Vagina (tissue), 2 donors: Measurements from ENCODE around the gene DDX23. TPM values are rescaled to one million over a fixed set of nuclear protein-coding genes. Genes with fewer than 3 reads are reported as not detected.
A peak's percentile ranks its signal among the peaks of the same experiment; 100 is the strongest.

ENCODE experiments used
- DNase-seq, 2 donors: peaks; one replicate each; pipeline ENCODE4 v3.0.0-alpha.2; 2017; ENCODE audit errors: extremely low spot score in 2 of 2
- H3K27ac ChIP-seq: fragments of 200-600 bp; sonication (generic); one replicate; pipeline ENCODE4 v1.5.1; 2019
- H3K27me3 ChIP-seq: fragments of 200-600 bp; sonication (generic); one replicate; pipeline ENCODE4 v1.5.1; 2019
- H3K36me3 ChIP-seq, 2 donors: fragments of 200-600 bp; sonication (generic); one replicate each; pipeline ENCODE4 v1.5.1; 2017 to 2019
- H3K4me1 ChIP-seq: fragments of 200-600 bp; sonication (generic); one replicate; pipeline ENCODE4 v1.5.1; 2019
- H3K4me3 ChIP-seq, 2 donors: fragments of 200-600 bp; sonication (generic); 1 replicate in 1 of 2; 2 replicates in 1 of 2; pipeline ENCODE4 v1.5.1; 2016 to 2019
- H3K9me3 ChIP-seq: fragments of 200-600 bp; sonication (generic); one replicate; pipeline ENCODE4 v1.5.1; 2019
- CTCF ChIP-seq, 3 experiments: fragments of 450-650 bp in 2 of 3; fragments of 200-600 bp in 1 of 3; sonication (generic) in 1 of 3; IDR thresholded peaks; one replicate each; pipeline ENCODE4 v1.5.1; 2017 to 2019; ENCODE audit warnings: antibody characterized with exemption in 3 of 3, mild to moderate bottlenecking in 2 of 3, moderate library complexity in 2 of 3
- POLR2A ChIP-seq, 2 donors: fragments of 450-650 bp; IDR thresholded peaks; one replicate each; pipeline ENCODE4 v1.6.1; 2017; ENCODE audit warnings: antibody characterized with exemption in 2 of 2, mild to moderate bottlenecking in 2 of 2, moderate library complexity in 2 of 2
- POLR2AphosphoS5 ChIP-seq, 2 donors: sonication (generic); formaldehyde crosslinking; IDR thresholded peaks; one replicate each; pipeline ENCODE4 v1.9.0; 2017; ENCODE audit warnings: antibody characterized with exemption in 2 of 2, mild to moderate bottlenecking in 2 of 2, low read depth in 1 of 2; ENCODE audit not compliant: insufficient read depth in 1 of 2
- intact Hi-C: fragments of 100-400 bp; cut with DNase I; formaldehyde crosslinking; loops from one replicate; pipeline ENCODE4 v1.15.1; 2023
- total RNA-seq: library from RNA; depleted of rRNA; stranded (reverse); fragments of >200 nt; gene quantifications from one replicate; pipeline ENCODE4 v1.2.3, GENCODE V29; 2016

The DDX23 gene
- total RNA-seq, 1 donor from 2014 or later, result 57.9 TPM

GRCh38 chr12:48783432-48783831 lies 68.5 kb downstream of the DDX23 start:
- Histone ChIP-seq H3K4me1 (peaks cover 60% of the 10 kb centered on the region), H3K9me3 (no peaks in the 10 kb centered on the region), H3K27ac (no peak overlapping the region), H3K4me3 (no peak overlapping the region), H3K36me3 (peaks cover 0 to 5% of the 10 kb centered on the region in 2 donors), H3K27me3 (no peaks in the 10 kb centered on the region)
- TF ChIP-seq POLR2AphosphoS5 (IDR thresholded peaks at IDR 0.05; ENCODE audit: insufficient read depth in 1 of 2, low read depth in 1 of 2), result no peak
- TF ChIP-seq CTCF (IDR thresholded peaks at IDR 0.05), result no peak
- TF ChIP-seq POLR2A (IDR thresholded peaks at IDR 0.05), result no peak
- no peak for DNase-seq
- intact Hi-C loops, result no loop called here

- Histone ChIP-seq H3K4me1 (peaks cover 53% of the 10 kb centered on the region), H3K36me3 (peaks cover 0 to 5% of the 10 kb centered on the region in 2 donors), H3K9me3 (no peaks in the 10 kb centered on the region), H3K27me3 (no peaks in the 10 kb centered on the region), H3K27ac (no peak overlapping the region), H3K4me3 (no peak overlapping the region)
- TF ChIP-seq CTCF (IDR thresholded peaks at IDR 0.05) (no peak), POLR2AphosphoS5 (IDR thresholded peaks at IDR 0.05; ENCODE audit: insufficient read depth in 1 of 2, low read depth in 1 of 2) (no peak), POLR2A (IDR thresholded peaks at IDR 0.05) (no peak)
- intact Hi-C loops, result no loop called here
- DNase-seq, result peak in 1 of 2 donors; percentile 80
These were observed 69.2 kb downstream of the DDX23 start for GRCh38 chr12:48782457-48783395.

GRCh38 chr12:48781750-48782456 lies 70.1 kb downstream of the DDX23 start:
- intact Hi-C loops, result no loop called here
- peak overlapping the region; percentile 51 for H3K27ac ChIP-seq
- H3K4me1 ChIP-seq, result peaks cover 45% of the 10 kb centered on the region
- TF ChIP-seq CTCF (IDR thresholded peaks at IDR 0.05), result no peak
- TF ChIP-seq POLR2A (IDR thresholded peaks at IDR 0.05), result no peak
- no peak for TF ChIP-seq POLR2AphosphoS5 (IDR thresholded peaks at IDR 0.05; ENCODE audit: insufficient read depth in 1 of 2, low read depth in 1 of 2)
- H3K36me3 ChIP-seq, result peaks cover 0 to 5% of the 10 kb centered on the region in 2 donors
- H3K4me3 ChIP-seq, result no peak overlapping the region
- DNase-seq, result peak in 1 of 2 donors; percentile 72
- H3K9me3 ChIP-seq, result no peaks in the 10 kb centered on the region
- no peaks in the 10 kb centered on the region for H3K27me3 ChIP-seq

- H3K4me3 ChIP-seq, result no peak overlapping the region
- no peak for DNase-seq
- H3K9me3 ChIP-seq, result no peaks in the 10 kb centered on the region
- peak overlapping the region; percentile 73 for H3K27ac ChIP-seq
- H3K36me3 ChIP-seq, result peaks cover 0 to 13% of the 10 kb centered on the region in 2 donors
- H3K4me1 ChIP-seq, result peaks cover 31% of the 10 kb centered on the region
- intact Hi-C loops, result no loop called here
- no peaks in the 10 kb centered on the region for H3K27me3 ChIP-seq
- TF ChIP-seq POLR2A (IDR thresholded peaks at IDR 0.05), result no peak
- TF ChIP-seq CTCF (IDR thresholded peaks at IDR 0.05), result no peak
- no peak for TF ChIP-seq POLR2AphosphoS5 (IDR thresholded peaks at IDR 0.05; ENCODE audit: insufficient read depth in 1 of 2, low read depth in 1 of 2)
These were observed 71.5 kb downstream of the DDX23 start for GRCh38 chr12:48780381-48781025.
